Myocyte (in vitro differentiated cells): ENCODE measurements around the gene GORASP1. TPM values are rescaled to one million over a fixed set of nuclear protein-coding genes. Genes with fewer than 3 reads are reported as not detected.

ENCODE experiments used
- DNase-seq: peaks from one replicate; pipeline ENCODE4 v3.0.0-alpha.2; 2012; ENCODE audit warnings: low read depth
- total RNA-seq: library from RNA; depleted of rRNA; stranded (reverse); fragments of >200 nt; gene quantifications from 2 replicates; pipeline ENCODE4 v1.2.3, GENCODE V29; 2014

The GORASP1 gene
- total RNA-seq, 1 donor from 2014 or later: 56.9 TPM

- no peak for DNase-seq
Measured at GRCh38 chr3:39141171-39141995, 34.0 kb upstream of the GORASP1 start.

DNA sequence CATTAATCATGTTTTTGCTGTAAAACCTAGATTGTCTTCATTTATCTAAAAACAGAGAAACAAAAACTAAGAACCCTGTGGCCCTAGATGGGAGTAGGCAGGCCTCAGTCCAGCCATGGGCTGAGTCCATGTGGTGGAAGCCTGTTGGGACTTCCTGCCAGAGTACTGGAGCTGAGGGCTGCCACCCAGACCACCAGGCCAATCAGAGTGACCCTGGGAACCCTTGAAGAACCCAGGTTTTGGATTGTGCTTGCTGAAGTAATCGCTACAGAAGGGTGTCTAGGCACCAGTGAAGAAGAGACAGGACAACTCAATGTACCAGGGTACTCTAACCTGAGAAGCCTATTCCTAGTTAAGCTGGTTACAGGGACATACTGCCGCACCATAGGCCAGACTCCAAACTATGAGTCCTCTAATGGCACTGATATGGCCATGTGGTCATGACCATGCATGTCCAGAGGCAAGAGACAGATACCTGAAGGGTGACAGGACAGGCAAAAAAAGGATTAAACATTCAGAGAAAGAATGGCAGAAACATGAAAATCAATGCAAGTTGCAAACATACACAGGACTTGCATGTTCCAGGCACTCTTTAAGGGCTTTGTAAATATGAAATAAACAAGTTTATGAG is 33.0 kb upstream of the GORASP1 start:
- DNase-seq: no peak

DNA sequence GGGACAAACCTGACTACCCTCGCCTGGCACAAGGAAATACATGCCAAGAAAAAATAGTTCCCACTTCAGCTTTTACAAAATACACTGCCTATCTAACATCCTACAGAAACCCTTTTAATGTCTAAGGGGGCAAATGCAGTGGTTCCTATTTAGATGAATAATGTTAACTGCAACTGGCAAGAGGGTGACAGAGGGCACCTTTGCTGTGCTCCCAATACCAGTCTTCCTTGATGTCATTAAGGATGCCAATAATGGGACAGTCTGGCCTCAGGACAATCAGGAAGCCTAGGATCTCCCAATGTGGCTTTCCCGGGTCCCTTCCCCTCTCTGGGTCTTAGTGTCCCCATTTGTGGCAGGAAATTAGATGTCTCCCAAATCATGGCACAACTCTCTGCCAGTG is 32.0 kb upstream of the GORASP1 start:
- DNase-seq: no peak

DNA sequence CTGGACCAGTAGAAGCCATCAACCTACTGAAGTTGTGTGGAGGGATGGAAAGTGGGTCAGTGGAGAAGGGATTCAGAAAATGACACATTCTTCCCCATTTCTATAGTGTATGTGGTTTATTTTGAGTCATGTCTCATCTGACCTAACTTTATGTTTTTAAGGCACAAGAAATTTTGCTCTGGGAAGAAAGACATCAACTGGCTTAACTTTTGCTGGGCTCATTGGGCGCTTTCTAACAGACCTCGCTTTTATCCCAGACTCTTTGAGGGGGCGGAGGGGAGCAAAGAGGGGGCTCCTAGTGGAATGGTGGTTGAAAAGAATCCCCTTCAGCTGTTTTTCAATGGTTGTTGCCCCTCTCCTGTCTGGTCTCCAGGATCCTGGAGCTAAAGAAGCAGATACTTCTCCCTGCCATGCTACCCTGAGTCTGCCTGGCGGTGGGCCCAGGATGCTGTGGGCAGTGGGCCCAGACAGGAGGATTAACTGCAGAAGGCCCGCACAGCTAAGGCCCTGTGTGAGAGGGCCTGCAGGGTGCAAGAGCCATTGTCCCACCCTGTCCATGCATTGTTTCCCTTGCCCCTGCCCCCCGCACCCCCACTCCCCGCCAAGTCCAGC is 31.5 kb upstream of the GORASP1 start:
- peak; percentile 73 for DNase-seq

DNA sequence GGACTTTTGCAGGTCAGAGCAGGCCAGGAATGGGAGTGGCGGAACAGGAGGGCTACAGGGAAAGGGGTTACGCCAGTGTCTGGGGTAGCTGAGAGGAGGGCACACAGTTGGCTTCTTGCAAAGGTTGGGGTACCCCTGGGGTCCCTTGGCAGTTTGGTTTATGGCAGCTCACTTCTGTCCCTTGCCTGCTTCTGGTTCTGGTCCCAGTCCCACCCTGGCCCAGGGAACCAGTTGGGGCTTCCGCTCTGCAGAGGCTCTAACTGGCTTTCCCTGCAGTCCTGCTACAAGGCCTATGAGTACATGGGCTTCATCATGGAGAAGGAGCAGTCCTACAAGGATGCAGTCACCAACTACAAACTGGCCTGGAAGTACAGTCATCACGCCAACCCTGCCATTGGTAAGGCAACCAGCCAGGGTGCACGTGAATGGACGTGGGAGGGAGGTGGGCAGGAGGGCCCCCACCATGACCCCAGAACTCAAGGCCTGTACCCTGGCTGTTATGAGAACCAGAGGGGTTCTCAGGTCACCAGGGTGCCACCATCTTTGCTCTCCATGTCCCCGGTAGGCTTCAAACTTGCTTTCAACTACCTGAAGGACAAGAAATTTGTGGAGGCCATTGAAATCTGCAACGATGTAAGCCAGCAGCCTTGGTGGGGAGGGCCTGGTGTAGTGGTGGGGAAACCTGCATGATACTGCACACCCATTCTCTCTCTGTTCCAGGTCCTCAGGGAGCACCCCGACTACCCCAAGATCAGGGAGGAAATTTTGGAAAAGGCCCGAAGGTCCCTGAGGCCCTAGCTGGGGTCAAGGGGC is 30.8 kb upstream of the GORASP1 start:
- no peak for DNase-seq

DNA sequence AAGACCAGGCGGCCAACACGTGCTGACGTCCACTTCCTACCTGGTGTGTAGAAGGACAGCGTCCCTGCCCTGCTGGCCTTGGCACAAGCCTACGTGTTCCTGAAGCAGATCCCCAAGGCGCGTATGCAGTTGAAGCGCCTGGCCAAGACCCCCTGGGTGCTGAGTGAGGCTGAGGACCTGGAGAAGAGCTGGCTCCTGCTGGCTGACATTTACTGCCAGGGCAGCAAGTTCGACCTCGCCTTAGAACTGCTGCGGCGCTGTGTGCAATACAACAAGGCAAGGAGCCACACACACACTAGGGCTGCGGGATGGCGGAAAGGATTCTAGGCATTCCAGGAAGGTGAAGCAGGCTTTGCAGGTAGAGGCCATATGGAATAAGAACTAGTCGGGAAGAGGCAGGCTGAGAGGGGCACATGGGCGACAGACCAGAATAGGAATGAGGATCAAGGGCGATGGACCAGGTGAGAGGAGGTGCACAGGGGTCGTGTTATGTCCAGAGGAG is 30.1 kb upstream of the GORASP1 start:
- DNase-seq: no peak

DNA sequence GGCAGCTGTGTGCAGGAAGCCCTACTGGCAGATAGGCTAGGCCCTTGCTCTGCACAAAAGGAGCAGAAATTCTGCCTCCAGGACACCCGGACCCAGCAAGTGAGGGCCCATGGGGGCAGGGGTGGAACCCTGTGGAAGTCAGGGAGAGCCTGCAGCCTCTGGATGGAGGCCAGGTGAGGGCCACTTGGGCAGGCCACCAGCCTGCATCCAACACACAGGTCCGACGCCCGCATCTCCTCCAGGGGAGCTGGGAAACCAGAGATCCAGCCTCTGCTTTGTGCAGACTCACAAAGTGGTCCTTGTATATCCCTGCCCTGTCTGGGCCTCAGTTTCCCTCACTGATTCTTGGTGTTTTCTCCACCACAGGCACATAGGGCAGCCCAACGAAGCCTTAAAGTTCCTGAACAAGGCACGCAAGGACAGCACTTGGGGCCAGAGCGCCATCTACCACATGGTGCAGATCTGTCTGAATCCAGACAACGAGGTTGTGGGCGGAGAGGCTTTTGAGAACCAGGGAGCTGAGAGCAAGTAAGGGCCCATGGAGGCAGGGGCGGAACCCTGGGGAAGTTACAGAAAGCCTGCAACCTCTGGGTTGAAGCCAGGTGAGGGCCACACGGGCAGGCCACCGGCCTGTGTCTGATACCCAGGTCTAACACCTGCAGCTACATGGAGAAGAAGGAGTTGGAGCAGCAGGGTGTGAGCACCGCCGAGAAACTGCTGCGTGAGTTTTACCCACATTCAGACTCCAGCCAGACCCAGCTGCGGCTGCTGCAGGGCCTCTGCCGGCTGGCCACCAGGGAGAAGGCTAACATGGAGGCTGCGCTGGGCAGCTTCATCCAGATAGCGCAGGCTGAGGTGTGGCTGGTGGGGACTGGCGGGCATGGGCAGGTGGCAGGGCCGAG is 29.4 kb upstream of the GORASP1 start:
- no peak for DNase-seq

GRCh38 chr3:39135170-39135805 is 27.9 kb upstream of the GORASP1 start:
- DNase-seq: no peak

- no peak for DNase-seq
Measured at GRCh38 chr3:39134305-39134704, 26.9 kb upstream of the GORASP1 start.

DNA sequence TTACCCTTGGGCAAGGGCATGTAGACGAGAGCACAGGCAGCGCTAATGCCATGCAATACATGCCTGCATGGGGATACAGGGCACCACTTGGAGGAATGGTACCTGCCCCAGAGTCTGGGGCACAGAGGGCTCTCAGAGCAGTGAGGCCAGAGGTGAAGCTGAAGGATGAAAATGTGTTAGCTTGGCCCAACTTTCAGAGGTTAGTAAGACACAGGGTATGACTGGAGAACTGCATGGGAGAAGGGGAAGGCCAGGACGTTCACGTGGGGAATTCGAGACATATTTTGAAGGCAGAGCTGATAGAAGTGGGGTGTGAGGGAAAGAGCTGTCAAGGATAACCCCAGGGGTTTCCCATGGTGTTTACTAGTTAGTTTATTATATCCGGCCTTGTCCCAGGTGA is 26.4 kb upstream of the GORASP1 start:
- no peak for DNase-seq

GRCh38 chr3:39133093-39133490 is 25.7 kb upstream of the GORASP1 start:
- no peak for DNase-seq

- DNase-seq: no peak
Measured at GRCh38 chr3:39132096-39133092, 25.0 kb upstream of the GORASP1 start.

GRCh38 chr3:39130693-39131265 is 23.4 kb upstream of the GORASP1 start:
- DNase-seq: no peak

DNA sequence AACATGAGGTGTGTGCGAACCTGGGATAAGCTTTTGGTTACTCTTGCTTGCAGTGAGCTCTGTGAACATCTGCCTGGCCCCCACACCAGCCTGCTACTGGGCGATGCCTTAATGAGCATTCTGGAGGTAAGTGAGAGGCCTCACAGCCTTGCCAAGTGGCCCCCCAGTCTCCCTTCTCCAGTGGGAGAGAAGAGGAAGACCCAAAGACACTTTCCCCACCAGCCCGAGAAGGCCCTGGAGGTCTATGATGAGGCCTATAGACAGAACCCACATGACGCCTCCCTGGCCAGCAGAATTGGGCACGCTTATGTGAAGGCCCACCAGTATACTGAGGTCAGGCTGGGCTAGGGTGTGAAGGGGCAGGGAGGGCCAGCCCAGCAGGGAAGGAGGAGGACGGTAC is 22.6 kb upstream of the GORASP1 start:
- DNase-seq: no peak

DNA sequence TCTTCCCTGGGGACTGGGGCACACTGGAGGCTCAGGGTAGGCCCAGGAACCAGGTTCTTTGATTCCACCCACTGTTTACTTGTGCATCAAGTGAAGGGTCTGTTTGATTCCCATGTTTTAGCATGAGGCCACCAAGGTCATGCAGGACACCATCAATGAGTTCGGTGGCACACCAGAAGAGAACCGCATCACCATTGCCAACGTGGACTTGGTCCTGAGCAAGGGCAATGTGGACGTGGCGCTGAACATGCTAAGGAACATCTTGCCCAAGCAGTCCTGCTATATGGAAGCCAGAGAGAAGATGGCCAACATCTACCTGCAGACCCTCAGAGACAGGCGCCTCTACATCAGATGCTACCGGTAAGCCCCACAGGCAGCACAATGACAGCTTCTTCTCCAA is 21.5 kb upstream of the GORASP1 start:
- DNase-seq: no peak

DNA sequence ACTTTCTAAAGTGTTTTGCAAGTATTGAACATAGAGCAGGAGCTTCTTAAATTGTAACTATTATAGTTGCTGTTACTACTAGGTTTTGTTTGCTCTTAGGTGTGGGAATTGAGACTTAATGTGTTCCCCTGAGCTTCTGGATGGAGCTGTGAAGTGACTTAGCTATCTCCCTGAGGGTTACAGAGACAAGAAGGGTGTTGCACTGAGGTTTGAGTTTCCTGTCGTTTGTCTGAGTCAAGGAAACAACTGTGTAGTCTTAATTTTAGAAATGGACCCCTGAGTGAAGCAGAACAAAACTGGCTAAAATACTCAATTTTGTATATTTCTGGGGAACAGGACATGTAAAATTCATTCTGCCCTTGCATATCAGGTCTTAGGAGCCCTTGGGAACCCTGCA is 20.5 kb upstream of the GORASP1 start:
- no peak for DNase-seq

- DNase-seq: no peak
Measured at GRCh38 chr3:39127269-39127907, 20.0 kb upstream of the GORASP1 start.
